Panc1 (cell line): ENCODE data around the gene ANKRD13D. TPM values are rescaled to one million over a fixed set of nuclear protein-coding genes. Genes with fewer than 3 reads are reported as not detected.

Experiments
- ATAC-seq: fragments of 200-7000 bp; cut with Tn5 transposase; 2 replicates; pipeline ENCODE4 v1.9.1; 2020; ENCODE audit warnings: mild to moderate bottlenecking, moderate library complexity
- BruUV-seq: library from RNA; stranded (reverse); fragments of 400-500 nt; replicated peaks from 2 replicates; lab custom pipeline; 2021; lab: Mats Ljungman, UMichigan
- CTCF ChIA-PET: fragments of 300-600 bp; sonication (Branson Sonifier 250); formaldehyde crosslinking; loops from one replicate; lab custom pipeline; 2022; ENCODE audit warnings: antibody characterized with exemption; lab: Charles Lee
- POLR2A ChIA-PET: fragments of 300-600 bp; sonication (Branson Sonifier 250); formaldehyde crosslinking; loops from one replicate; lab custom pipeline; 2022; ENCODE audit warnings: antibody characterized with exemption; lab: Charles Lee
- DNase-seq: peaks from one replicate; pipeline ENCODE4 v3.0.0-alpha.2; 2010; ENCODE audit warnings: low read depth, low spot score
- H3K27ac ChIP-seq: 2 replicates; pipeline ENCODE4 v1.5.1; 2011; ENCODE audit warnings: mild to moderate bottlenecking, low read length, inconsistent platforms
- H3K27me3 ChIP-seq: fragments of 200-500 bp; sonication (Bioruptor generic); 2 replicates; pipeline ENCODE4 v1.6.0; 2014; ENCODE audit warnings: low read length, inconsistent platforms; ENCODE audit not compliant: control insufficient read depth, insufficient read depth
- H3K36me3 ChIP-seq: fragments of 200-500 bp; sonication (Bioruptor generic); 2 replicates; pipeline ENCODE4 v1.5.1; 2014; ENCODE audit warnings: inconsistent platforms, mild to moderate bottlenecking, low read length, moderate library complexity; ENCODE audit not compliant: control insufficient read depth, insufficient read depth
- H3K4me1 ChIP-seq: 2 replicates; pipeline ENCODE4 v1.5.1; 2011; ENCODE audit warnings: inconsistent platforms, mild to moderate bottlenecking, low read length, moderate library complexity; ENCODE audit not compliant: control insufficient read depth, insufficient read depth
- H3K4me3 ChIP-seq, 2 experiments: 2 replicates each; pipeline ENCODE4 v1.5.1; 2011 to 2012; ENCODE audit warnings: low read depth in 2 of 2, low read length in 2 of 2, mild to moderate bottlenecking in 2 of 2, inconsistent platforms in 1 of 2, moderate library complexity in 1 of 2
- H3K9me3 ChIP-seq: fragments of 200-500 bp; sonication (Bioruptor generic); 2 replicates; pipeline ENCODE4 v1.5.1; 2014; ENCODE audit warnings: low read depth, mild to moderate bottlenecking, inconsistent platforms, low read length, moderate library complexity; ENCODE audit not compliant: control insufficient read depth, insufficient read depth
- POLR2AphosphoS5 ChIP-seq: IDR thresholded peaks from 2 replicates; pipeline ENCODE4 v1.6.1; 2012; ENCODE audit warnings: mild to moderate bottlenecking, low read depth, low read length, moderate library complexity
- SIN3A ChIP-seq: IDR thresholded peaks from 2 replicates; pipeline ENCODE4 v1.6.1; 2012; ENCODE audit warnings: low read depth, mild to moderate bottlenecking, low read length, moderate library complexity, borderline replicate concordance; ENCODE audit not compliant: insufficient read depth
- TCF7L2 ChIP-seq: IDR thresholded peaks from 2 replicates; pipeline ENCODE4 v1.6.1; 2011; ENCODE audit warnings: mild to moderate bottlenecking, low read depth, low read length, inconsistent platforms
- in situ Hi-C: cut with HindIII; loops from 2 replicates; pipeline ENCODE4 v1.10.0; 2016; ENCODE audit warnings: low sequenced_read_pairs, low pct_unique_long_range_greater_than_20kb
- intact Hi-C: fragments of 100-400 bp; cut with micrococcal nuclease; formaldehyde crosslinking; loops from one replicate; pipeline ENCODE4 v1.10.0; 2022; ENCODE audit not compliant: unreplicated experiment
- total RNA-seq: library from RNA; stranded (reverse); gene quantifications from one replicate; pipeline ENCODE4 v1.2.1, GENCODE V29; 2021; ENCODE audit not compliant: unreplicated experiment
- TF ChIP-seq, protein P1 (sequence below), 2 experiments: IDR thresholded peaks; 2 replicates each; pipeline ENCODE4 v1.6.1; 2011 to 2012; ENCODE audit warnings: low read depth in 2 of 2, control low read depth in 1 of 2, low read length in 1 of 2, mild to moderate bottlenecking in 1 of 2, moderate library complexity in 1 of 2; ENCODE audit not compliant: insufficient read depth in 1 of 2
- TF ChIP-seq, protein P2 (sequence below): fragments of 450-650 bp; IDR thresholded peaks from 2 replicates; pipeline ENCODE4 v1.5.1; 2017; ENCODE audit warnings: mild to moderate bottlenecking

ANKRD13D gene
- total RNA-seq, 1 experiment from 2014 or later, result 76.5 TPM

DNA sequence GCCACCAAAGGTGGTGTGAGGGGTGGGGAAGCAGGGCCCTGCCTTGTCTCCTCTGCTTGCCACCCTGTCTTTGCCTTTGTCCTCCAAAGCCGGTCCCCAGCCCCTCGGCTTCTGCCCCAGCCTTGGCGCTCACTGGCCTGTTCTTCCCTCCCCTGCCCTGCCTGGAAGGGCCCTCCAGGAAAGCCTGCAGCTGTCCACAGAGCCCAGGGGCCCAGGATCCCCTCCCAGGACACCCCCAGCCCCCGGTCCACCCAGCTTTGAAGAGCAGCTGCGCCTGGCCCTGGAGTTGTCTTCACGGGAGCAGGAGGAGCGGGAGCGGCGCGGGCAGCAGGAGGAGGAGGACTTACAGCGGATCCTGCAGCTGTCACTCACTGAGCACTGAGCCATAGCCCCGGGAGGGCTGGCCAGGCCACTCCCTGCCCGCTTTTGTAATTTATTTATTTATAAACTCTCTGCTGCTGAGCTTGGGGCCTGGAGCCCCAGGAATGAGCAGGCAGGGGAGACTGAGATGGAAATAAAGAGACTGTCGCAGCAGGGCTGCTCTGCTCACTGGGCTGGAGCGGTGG is 12.9 kb downstream of the ANKRD13D start:
- Histone ChIP-seq H3K4me1 (peaks cover 27% of the 10 kb centered on the region), H3K4me3 (peak overlapping the region; percentile 74 to 85; a peak in 3 of 4 replicates), H3K27me3 (no peaks in the 10 kb centered on the region), H3K36me3 (no peaks in the 10 kb centered on the region; the same call in 1 of the 2 replicates), H3K27ac (peak overlapping the region; percentile 83), H3K9me3 (no peaks in the 10 kb centered on the region)
- ChIA-PET POLR2A (interaction anchor here (0.5 kb wide), 1 partner anchor 11 kb away, joined by 11 read pairs; no protein-coding TSS in a partner anchor), CTCF (interaction anchor here (2.3 kb wide), 1 partner anchor 15 kb away, joined by 8 read pairs; no protein-coding TSS in a partner anchor)
- TF ChIP-seq POLR2AphosphoS5 (0 out of 2 replicates have a peak, but pooled peaks have one; percentile 11), TCF7L2 (no peak)
- ATAC-seq (peak; percentile 74), DNase-seq (no peak)
- in situ Hi-C loops, result no loop called here
- BruUV-seq, result no TSS peak
- intact Hi-C loops, result no loop called here

DNA sequence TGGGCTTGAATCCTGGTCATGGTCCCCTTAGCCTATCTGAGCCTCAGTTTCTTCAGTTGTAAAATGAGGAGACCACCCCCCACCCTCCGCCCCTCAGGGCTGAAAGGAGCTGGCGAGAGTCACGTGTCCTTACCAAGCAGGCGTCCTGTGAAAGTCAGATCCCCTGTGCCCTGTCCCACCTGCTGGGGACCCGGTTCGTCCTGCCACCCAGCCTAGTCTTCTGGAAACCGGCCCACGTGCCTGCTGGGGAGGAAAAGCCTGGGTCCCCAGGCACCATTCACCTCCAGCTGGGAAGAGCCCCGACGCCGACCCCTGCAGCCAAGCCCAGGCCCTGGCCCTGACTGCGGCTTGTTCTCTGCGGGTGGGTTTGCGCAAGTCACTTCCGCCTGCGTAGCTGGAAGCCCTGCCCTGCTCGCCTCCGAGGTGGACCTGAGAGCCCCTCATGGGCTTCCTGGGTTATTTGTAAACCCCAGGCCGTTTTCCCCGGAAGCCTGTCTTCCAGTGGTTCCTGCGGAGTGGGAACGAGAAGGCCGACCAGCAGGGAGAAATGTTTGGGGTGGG is 13.5 kb downstream of the ANKRD13D start:
- H3K27me3 ChIP-seq, result no peaks in the 10 kb centered on the region
- peak overlapping the region; percentile 83 for H3K27ac ChIP-seq
- TF ChIP-seq SIN3A, result no peak
- TF ChIP-seq POLR2AphosphoS5, result peak; percentile 48; the same call in 1 of the 2 replicates
- peak overlapping the region; percentile 74 to 85 for H3K4me3 ChIP-seq
- DNase-seq (no peak), ATAC-seq (peak; percentile 50)
- intact Hi-C loops (no loop called here), in situ Hi-C loops (no loop called here)
- H3K9me3 ChIP-seq, result no peaks in the 10 kb centered on the region
- BruUV-seq, result no TSS peak
- POLR2A ChIA-PET, result interaction anchor here (0.5 to 0.6 kb wide), 3 partner anchors 12 to 626 kb away, joined by 3 to 11 read pairs (median 3); no protein-coding TSS in a partner anchor
- no peaks in the 10 kb centered on the region; the same call in 1 of the 2 replicates for H3K36me3 ChIP-seq
- CTCF ChIA-PET, result interaction anchor here (0.6 to 2.3 kb wide), 3 partner anchors 15 to 83 kb away, joined by 3 to 8 read pairs (median 3); no protein-coding TSS in a partner anchor
- H3K4me1 ChIP-seq, result peaks cover 27% of the 10 kb centered on the region

DNA sequence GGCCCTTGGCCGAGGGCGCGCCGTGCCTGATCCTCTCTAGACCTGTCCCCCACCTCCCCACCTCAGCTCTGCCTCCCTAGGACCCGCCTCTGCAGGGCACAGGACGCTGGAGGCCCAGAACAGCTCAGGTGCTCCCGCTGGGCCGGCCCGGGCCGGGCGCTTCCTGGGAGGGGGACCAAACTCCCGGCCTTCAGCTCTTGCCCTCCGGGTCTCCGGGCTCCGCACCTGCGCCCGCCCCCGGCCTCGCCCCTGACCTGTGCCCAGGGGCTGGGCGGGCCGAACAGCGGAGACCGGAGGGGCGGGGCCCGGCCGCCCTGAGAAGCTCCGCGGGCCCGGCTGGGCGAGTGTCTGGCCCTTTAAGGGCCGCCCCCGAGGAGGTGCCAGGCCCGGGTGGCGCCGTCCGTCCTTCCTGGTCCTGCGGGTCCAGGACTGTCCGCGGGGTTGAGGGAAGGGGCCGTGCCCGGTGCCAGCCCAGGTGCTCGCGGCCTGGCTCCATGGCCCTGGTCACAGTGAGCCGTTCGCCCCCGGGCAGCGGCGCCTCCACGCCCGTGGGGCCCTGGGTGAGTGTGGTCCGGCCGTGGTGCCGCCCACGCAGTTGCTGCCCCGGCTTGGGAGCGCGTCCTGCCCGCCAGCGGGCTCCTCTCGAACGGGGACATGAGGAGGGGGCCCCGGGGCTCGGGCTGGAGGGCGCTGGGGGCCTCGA is 14.2 kb downstream of the ANKRD13D start, which contains the start of gene SSH3:
TSS of gene SSH3 (plus strand) at position 399 of the 703 bp plus-strand sequence. CDS start at position 495, 96 bp downstream.
- H3K27me3 ChIP-seq, result no peaks in the 10 kb centered on the region
- H3K9me3 ChIP-seq, result no peaks in the 10 kb centered on the region
- intact Hi-C loops, result no loop called here
- in situ Hi-C loops, result no loop called here
- TF ChIP-seq SIN3A (peak; percentile 75; the same call in 1 of the 2 replicates), TCF7L2 (no peak), POLR2AphosphoS5 (peak; percentile 59)
- TF ChIP-seq, protein P1, sequence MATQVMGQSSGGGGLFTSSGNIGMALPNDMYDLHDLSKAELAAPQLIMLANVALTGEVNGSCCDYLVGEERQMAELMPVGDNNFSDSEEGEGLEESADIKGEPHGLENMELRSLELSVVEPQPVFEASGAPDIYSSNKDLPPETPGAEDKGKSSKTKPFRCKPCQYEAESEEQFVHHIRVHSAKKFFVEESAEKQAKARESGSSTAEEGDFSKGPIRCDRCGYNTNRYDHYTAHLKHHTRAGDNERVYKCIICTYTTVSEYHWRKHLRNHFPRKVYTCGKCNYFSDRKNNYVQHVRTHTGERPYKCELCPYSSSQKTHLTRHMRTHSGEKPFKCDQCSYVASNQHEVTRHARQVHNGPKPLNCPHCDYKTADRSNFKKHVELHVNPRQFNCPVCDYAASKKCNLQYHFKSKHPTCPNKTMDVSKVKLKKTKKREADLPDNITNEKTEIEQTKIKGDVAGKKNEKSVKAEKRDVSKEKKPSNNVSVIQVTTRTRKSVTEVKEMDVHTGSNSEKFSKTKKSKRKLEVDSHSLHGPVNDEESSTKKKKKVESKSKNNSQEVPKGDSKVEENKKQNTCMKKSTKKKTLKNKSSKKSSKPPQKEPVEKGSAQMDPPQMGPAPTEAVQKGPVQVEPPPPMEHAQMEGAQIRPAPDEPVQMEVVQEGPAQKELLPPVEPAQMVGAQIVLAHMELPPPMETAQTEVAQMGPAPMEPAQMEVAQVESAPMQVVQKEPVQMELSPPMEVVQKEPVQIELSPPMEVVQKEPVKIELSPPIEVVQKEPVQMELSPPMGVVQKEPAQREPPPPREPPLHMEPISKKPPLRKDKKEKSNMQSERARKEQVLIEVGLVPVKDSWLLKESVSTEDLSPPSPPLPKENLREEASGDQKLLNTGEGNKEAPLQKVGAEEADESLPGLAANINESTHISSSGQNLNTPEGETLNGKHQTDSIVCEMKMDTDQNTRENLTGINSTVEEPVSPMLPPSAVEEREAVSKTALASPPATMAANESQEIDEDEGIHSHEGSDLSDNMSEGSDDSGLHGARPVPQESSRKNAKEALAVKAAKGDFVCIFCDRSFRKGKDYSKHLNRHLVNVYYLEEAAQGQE (IDR thresholded peaks at IDR 0.05; ENCODE audit: insufficient read depth in 1 of 2, low read depth in 2 of 2, low read length in 1 of 2), result 0 out of 4 replicates have a peak, but pooled peaks of 1 of the 2 experiments have one; percentile 23
- TF ChIP-seq, protein P2, sequence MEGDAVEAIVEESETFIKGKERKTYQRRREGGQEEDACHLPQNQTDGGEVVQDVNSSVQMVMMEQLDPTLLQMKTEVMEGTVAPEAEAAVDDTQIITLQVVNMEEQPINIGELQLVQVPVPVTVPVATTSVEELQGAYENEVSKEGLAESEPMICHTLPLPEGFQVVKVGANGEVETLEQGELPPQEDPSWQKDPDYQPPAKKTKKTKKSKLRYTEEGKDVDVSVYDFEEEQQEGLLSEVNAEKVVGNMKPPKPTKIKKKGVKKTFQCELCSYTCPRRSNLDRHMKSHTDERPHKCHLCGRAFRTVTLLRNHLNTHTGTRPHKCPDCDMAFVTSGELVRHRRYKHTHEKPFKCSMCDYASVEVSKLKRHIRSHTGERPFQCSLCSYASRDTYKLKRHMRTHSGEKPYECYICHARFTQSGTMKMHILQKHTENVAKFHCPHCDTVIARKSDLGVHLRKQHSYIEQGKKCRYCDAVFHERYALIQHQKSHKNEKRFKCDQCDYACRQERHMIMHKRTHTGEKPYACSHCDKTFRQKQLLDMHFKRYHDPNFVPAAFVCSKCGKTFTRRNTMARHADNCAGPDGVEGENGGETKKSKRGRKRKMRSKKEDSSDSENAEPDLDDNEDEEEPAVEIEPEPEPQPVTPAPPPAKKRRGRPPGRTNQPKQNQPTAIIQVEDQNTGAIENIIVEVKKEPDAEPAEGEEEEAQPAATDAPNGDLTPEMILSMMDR, result no peak
- ChIA-PET POLR2A (interaction anchor here (0.6 kb wide), 2 partner anchors 70 to 626 kb away, joined by 3 read pairs; no protein-coding TSS in a partner anchor), CTCF (interaction anchor here (0.6 to 2.3 kb wide), 3 partner anchors 14 to 82 kb away, joined by 3 to 8 read pairs (median 3); no protein-coding TSS in a partner anchor)
- ATAC-seq (peak; percentile 94), DNase-seq (no peak)
- peak within 1 kb of the TSS; percentile 83 for H3K27ac ChIP-seq
- H3K4me1 ChIP-seq, result peaks cover 27% of the 10 kb centered on the region
- peak within 1 kb of the TSS; percentile 74 to 85 for H3K4me3 ChIP-seq
- no peaks in the 10 kb centered on the region; the same call in 1 of the 2 replicates for H3K36me3 ChIP-seq
- no TSS peak for BruUV-seq
